B cell (primary cell): ENCODE measurements around the gene HES4.

Source experiments
- CTCF ChIP-seq: fragments of 200-600 bp; IDR thresholded peaks from one replicate; pipeline ENCODE4 v1.8.0; 2022; ENCODE audit warnings: antibody characterized with exemption, mild to moderate bottlenecking
- EZH2 ChIP-seq: IDR thresholded peaks from 2 replicates; pipeline ENCODE4 v1.6.1; 2012; ENCODE audit warnings: borderline replicate concordance, low read depth, mild to moderate bottlenecking, moderate library complexity, low read length; ENCODE audit not compliant: insufficient read depth, poor library complexity, severe bottlenecking

DNA sequence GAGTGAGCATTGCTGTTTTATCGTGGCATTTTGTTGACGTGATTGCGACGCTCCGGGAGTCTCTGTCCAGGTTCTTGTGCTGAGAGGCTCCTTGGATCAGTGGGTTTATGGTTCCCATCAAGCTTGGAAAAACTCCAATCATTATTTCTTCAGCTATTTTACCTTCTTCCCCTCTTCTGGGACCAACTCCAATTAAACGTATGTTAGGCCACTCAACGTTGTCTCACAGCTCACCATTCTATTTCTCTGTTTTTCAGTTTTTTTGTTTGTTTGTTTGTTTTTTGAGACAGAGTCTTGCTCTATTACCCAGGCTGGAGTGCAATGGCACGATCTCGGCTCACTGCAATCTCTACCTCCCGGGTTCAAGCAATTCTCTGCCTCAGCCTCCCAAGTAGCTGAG is 8.0 kb downstream of the HES4 start:
- TF ChIP-seq CTCF (no peak), EZH2 (no peak)
